HEK293T (cell line): Measurements from ENCODE around the gene KIFC3.

ENCODE experiments used
- CTCF ChIA-PET: fragments of 350-600 bp; formaldehyde crosslinking; extraction: SDS; loops from one replicate; lab custom pipeline; 2021; ENCODE audit warnings: antibody characterized with exemption, inconsistent platforms; lab: Yijun Ruan, JAX
- POLR2A ChIA-PET: fragments of 350-600 bp; formaldehyde crosslinking; extraction: SDS; loops from one replicate; lab custom pipeline; 2020; ENCODE audit warnings: antibody characterized with exemption, inconsistent platforms; lab: Yijun Ruan, JAX
- DNase-seq: peaks from one replicate; pipeline ENCODE4 v3.0.0; 2012; ENCODE audit warnings: mixed read lengths; ENCODE audit errors: extremely low spot score
- ARNT ChIP-seq: fragments of 450-650 bp; IDR thresholded peaks from 2 replicates; pipeline ENCODE4 v1.6.1; 2017; ENCODE audit warnings: mild to moderate bottlenecking
- BHLHE40 ChIP-seq: fragments of 450-650 bp; IDR thresholded peaks from 2 replicates; pipeline ENCODE4 v1.6.1; 2016; ENCODE audit warnings: mild to moderate bottlenecking, moderate library complexity, borderline replicate concordance
- CTBP1 ChIP-seq: fragments of 450-650 bp; IDR thresholded peaks from 2 replicates; pipeline ENCODE4 v1.6.1; 2016; ENCODE audit warnings: borderline replicate concordance
- ELF4 ChIP-seq: fragments of 450-650 bp; IDR thresholded peaks from 2 replicates; pipeline ENCODE4 v1.6.1; 2017; ENCODE audit warnings: antibody characterized with exemption
- FOXA1 ChIP-seq: fragments of 450-650 bp; IDR thresholded peaks from 2 replicates; pipeline ENCODE4 v1.6.1; 2016; ENCODE audit warnings: mild to moderate bottlenecking
- FOXK2 ChIP-seq: fragments of 450-650 bp; IDR thresholded peaks from 2 replicates; pipeline ENCODE4 v1.6.1; 2016; ENCODE audit warnings: mild to moderate bottlenecking
- FOXM1 ChIP-seq: fragments of 450-650 bp; IDR thresholded peaks from 2 replicates; pipeline ENCODE4 v1.6.1; 2017; ENCODE audit warnings: mild to moderate bottlenecking, borderline replicate concordance
- HDGF ChIP-seq: fragments of 450-650 bp; IDR thresholded peaks from 2 replicates; pipeline ENCODE4 v1.6.1; 2017; ENCODE audit warnings: antibody characterized with exemption, borderline replicate concordance
- L3MBTL2 ChIP-seq: fragments of 450-650 bp; conservative IDR thresholded peaks from 2 replicates; pipeline ENCODE4 v1.6.1; 2016; ENCODE audit warnings: mild to moderate bottlenecking
- LEF1 ChIP-seq: fragments of 450-650 bp; IDR thresholded peaks from 2 replicates; pipeline ENCODE4 v1.6.1; 2017; ENCODE audit warnings: mild to moderate bottlenecking, borderline replicate concordance
- NFRKB ChIP-seq: fragments of 450-650 bp; IDR thresholded peaks from 2 replicates; pipeline ENCODE4 v1.6.1; 2016; ENCODE audit warnings: mild to moderate bottlenecking, moderate library complexity
- PKNOX1 ChIP-seq: fragments of 450-650 bp; IDR thresholded peaks from 2 replicates; pipeline ENCODE4 v1.6.1; 2016
- SP1 ChIP-seq: fragments of 450-650 bp; IDR thresholded peaks from 2 replicates; pipeline ENCODE4 v1.6.1; 2017
- SUZ12 ChIP-seq: fragments of 450-650 bp; IDR thresholded peaks from 2 replicates; pipeline ENCODE4 v1.6.1; 2016; ENCODE audit warnings: mild to moderate bottlenecking
- TARDBP ChIP-seq: fragments of 450-650 bp; IDR thresholded peaks from 2 replicates; pipeline ENCODE4 v1.6.1; 2016
- ZNF384 ChIP-seq: fragments of 450-650 bp; IDR thresholded peaks from 2 replicates; pipeline ENCODE4 v1.6.1; 2016

Gene KIFC3

DNA sequence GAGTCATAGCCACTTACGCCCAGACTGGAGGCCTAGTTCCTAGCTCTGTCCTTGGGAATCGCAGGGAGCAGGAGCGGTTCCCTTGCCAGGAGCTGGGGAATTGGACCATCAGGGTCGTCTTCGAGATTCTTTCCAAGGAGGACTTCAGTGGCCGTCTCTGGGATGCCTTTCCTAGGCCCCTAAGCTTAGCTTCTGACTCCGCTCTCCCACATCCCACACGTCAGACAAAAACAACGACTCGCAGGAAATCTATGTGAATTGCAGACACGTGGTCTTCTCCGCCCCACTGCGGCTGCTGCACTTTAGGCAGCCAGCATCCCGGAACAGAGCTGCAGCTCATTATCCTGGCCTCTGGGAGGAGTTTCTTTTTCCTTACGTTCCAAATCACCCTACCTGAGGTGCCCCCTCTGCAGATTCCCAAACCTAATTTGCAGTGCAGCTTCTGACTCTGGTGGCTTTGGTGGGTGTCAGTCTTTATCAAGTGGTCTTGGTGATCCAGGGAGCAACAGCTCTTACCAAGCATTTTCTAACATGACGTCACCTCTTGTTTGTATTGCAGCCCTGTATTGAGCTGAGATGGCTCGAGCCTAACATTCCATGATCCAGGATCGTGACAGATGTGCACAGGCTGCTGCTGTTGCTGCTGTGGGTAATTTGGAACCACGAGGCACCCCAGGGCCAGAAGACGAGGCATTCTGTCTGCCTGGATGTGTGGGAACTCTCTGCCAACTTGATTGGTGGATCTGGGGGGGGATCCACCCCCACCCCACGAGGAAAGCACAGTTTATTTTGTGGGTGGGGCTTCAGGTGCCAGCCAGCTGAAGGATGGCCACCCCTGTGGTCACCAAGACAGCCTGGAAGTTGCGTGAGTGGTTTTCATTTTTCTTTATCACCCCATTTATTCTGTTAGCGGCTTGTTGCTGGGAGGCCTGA is 65.6 kb downstream of the KIFC3 start:
- TF ChIP-seq SP1: no peak
- no peak for TF ChIP-seq CTBP1
- no peak for TF ChIP-seq TARDBP
- TF ChIP-seq ARNT: no peak
- TF ChIP-seq FOXK2: no peak
- no peak for TF ChIP-seq FOXM1
- no peak for TF ChIP-seq PKNOX1
- peak; percentile 64 for DNase-seq
- POLR2A ChIA-PET: interaction anchor here (0.9 to 1.8 kb wide), 6 partner anchors 8 to 275 kb away, joined by 3 to 10 read pairs (median 4); no protein-coding TSS in a partner anchor
- CTCF ChIA-PET: interaction anchor here (0.6 to 1.1 kb wide), 5 partner anchors 10 to 193 kb away, joined by 3 to 5 read pairs (median 3); partner anchors contain the start of gene ADGRG3

- TF ChIP-seq L3MBTL2 (peak; percentile 76), SUZ12 (no peak)
- DNase-seq: no peak
- ChIA-PET CTCF (interaction anchor here (0.5 to 1.3 kb wide), 7 partner anchors 13 to 364 kb away, joined by 3 to 5 read pairs (median 3); partner anchors contain the start of gene ADGRG3), POLR2A (interaction anchor here (0.6 to 1.8 kb wide), 34 partner anchors 9 to 394 kb away, joined by 3 to 13 read pairs (median 4); partner anchors contain the start of gene ZNF319)
Measured at GRCh38 chr16:57735755-57736418, 66.4 kb downstream of the KIFC3 start, which contains the start of gene KATNB1. Gene KATNB1 (plus strand): TSS chr16:57735770. CDS start chr16:57737244, 1,474 bp downstream.

DNA sequence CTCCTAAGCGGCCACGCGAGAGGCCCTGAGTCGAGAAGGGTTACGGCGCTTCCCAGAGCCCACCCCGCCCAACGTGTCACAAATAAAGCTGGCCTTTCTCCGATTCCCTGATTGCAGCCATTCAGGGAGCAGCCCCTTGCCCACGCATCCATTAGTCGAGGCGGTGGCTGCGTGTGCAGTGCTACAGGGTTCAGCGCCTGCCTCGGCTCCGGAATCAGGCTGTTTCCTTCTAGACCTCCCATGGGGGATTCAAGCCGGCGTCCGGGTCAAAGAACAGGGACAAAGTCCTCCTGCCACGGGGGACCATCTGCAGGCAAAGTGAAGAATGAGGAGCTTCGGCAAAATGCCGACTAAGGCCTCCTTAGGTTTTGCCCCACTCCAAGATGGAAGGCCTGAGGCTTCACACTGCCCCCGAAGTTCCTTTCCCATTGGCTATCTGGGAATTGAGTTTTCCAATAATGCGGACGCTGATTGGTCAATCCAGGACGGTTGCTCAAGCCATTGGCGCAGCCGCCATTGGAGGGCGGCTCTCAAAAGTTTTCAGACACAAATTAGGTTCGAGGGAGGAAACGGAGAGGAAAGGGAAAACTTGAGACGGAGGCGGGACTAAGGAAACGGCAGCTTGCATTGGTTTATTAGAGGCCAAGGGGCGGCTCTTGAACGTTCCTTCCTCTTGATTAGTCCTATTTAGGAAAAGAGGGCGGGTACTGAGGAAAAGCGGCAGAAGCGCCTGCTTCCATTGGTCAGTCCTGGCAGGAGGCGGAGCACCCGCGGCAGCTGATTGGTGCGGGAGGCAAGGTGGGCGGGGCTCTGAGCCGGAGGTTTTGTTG is 67.2 kb downstream of the KIFC3 start:
- CTCF ChIA-PET: interaction anchor here (0.5 to 1.3 kb wide), 4 partner anchors 84 to 364 kb away, joined by 3 read pairs; no protein-coding TSS in a partner anchor
- no peak for TF ChIP-seq BHLHE40
- 0 out of 2 replicates have a peak, but pooled peaks have one; percentile 71 for TF ChIP-seq FOXM1
- peak; percentile 84 for TF ChIP-seq L3MBTL2
- TF ChIP-seq HDGF: no peak
- no peak for TF ChIP-seq FOXA1
- peak; percentile 75 for TF ChIP-seq PKNOX1
- peak; percentile 74 for TF ChIP-seq NFRKB
- no peak for TF ChIP-seq FOXK2
- no peak for TF ChIP-seq ZNF384
- TF ChIP-seq SUZ12: no peak
- no peak for TF ChIP-seq LEF1
- peak; percentile 69 for TF ChIP-seq SP1
- no peak for TF ChIP-seq ARNT
- TF ChIP-seq TARDBP: no peak
- TF ChIP-seq CTBP1: no peak
- peak; percentile 78 for TF ChIP-seq ELF4
- peak; percentile 97 for DNase-seq
- POLR2A ChIA-PET: interaction anchor here (0.6 to 1.8 kb wide), 32 partner anchors 9 to 395 kb away, joined by 3 to 13 read pairs (median 4); partner anchors contain the start of gene ZNF319

- TF ChIP-seq ARNT: no peak
- no peak for TF ChIP-seq BHLHE40
- TF ChIP-seq HDGF: no peak
- no peak for TF ChIP-seq L3MBTL2
- TF ChIP-seq SUZ12: no peak
- no peak for TF ChIP-seq NFRKB
- no peak for TF ChIP-seq FOXA1
- TF ChIP-seq CTBP1: no peak
- TF ChIP-seq FOXK2: no peak
- TF ChIP-seq FOXM1: no peak
- no peak for TF ChIP-seq SP1
- TF ChIP-seq LEF1: no peak
- no peak for TF ChIP-seq ELF4
- TF ChIP-seq ZNF384: no peak
- no peak for TF ChIP-seq TARDBP
- no peak for TF ChIP-seq PKNOX1
- POLR2A ChIA-PET: interaction anchor here (1.0 to 1.8 kb wide), 5 partner anchors 13 to 393 kb away, joined by 3 to 8 read pairs (median 4); no protein-coding TSS in a partner anchor
- peak; percentile 36 for DNase-seq
- CTCF ChIA-PET: interaction anchor here (1.3 kb wide), 1 partner anchor 85 kb away, joined by 3 read pairs; no protein-coding TSS in a partner anchor
Measured at GRCh38 chr16:57734308-57734924, 67.9 kb downstream of the KIFC3 start.
